Stimulated activated CD8-positive, alpha-beta memory T cell treated with anti-CD3 and anti-CD28 coated beads, Interleukin-7, amount 100 ng/mL, for 4 hours (primary cell): ENCODE results near the gene ARHGEF4.
A peak's percentile ranks its signal among the peaks of the same experiment; 100 is the strongest.

ENCODE experiments used
- DNase-seq, 2 donors: peaks; one replicate each; pipeline ENCODE4 v3.0.0-alpha.2; 2020; ENCODE audit warnings: low read depth in 2 of 2

ARHGEF4 gene, protein sequence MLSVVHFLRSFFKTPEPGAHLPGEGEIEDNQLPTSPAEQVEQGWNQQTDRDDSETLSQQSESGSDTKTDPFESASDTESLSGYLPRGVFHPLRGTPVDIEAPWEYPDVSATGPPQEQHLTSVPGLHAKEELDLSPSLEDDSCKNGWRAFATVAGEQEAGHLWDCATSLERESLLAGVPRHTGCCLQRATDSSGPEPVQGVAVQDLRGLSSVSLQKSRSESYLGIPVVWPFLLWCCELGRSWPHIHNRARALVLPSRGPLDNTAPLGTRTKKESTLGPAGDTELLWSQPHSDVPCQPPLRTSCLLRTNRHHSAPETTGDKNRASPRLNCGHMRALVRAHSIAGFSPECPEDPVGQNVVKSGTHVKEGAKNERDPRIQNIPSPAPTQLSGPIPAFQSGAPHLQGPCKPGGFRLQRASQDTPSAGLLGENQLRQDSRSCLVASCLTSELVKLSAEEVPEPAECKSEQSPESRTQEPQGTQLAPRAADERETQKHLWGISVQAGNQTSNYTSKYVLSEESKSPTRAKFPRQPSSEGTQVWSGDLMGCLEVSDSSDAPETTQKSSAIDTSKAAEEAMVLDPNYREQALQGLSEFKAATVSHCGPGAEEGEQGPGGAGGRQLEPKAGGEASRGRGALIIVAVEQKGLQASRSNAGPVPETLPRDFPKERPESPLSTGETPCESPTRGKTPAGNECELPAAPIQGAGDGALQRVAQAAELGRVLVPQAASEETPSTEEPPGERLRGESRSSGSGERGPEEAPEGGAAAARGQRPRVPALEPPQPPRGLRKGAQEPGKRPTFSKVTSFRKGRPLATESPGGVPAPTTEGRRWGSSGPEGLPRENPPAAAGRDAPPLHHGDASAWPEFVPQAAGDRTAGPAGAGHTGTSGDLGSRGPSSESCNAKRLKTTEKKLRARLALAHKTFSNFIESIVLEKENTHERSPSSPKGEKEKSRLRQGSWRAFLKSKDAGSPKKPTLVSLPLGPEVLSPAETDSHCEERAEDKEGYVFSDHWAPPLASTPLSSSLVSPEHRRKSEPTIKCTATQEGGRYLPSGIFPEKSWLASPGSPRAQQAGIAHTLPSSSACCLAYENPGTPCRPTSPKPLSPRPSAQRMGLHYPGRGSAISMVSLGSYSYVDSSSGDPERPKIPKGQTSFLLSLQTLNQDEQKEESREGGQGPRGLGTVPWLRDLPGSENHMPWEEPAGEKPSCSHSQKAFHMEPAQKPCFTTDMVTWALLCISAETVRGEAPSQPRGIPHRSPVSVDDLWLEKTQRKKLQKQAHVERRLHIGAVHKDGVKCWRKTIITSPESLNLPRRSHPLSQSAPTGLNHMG (N-terminal part only)

DNA sequence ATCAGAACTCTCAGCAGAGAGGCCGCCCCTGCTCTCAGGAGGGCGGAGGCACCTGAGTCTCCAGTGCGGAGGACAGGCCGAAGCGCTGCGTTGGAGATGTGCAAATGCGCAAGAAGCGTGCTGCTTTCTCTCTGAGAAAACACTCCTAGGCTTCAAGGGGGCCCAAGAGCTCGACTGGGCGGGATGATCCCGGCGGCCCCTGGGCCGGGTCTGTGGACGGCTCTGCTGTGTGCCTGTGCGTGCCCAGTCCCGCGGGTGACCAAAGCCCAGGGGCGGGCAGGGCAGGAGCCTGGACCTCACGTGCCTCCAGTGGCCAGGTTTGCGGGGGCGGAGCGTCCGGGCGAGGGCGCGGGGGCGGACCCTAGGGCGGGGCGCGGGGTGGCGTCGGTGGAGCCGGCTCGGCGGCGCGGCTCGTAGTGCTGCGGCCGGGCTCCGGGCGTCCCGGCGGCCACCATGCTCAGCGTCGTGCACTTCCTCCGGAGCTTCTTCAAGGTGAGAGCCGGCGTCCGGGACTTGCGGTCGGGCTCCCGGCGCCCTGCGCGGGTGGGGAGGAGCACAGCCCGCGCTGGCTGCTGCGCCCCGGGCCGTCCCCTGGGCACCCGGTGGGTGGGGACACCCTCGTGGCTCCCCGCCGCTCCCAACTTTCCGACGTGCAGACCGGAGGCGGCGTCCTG, at the start of gene ARHGEF4:
Gene ARHGEF4, plus strand, starts transcription at position 414 of the 674 bp plus-strand sequence. Its CDS starts 40 bp downstream, at position 454.
- no peak for DNase-seq

DNA sequence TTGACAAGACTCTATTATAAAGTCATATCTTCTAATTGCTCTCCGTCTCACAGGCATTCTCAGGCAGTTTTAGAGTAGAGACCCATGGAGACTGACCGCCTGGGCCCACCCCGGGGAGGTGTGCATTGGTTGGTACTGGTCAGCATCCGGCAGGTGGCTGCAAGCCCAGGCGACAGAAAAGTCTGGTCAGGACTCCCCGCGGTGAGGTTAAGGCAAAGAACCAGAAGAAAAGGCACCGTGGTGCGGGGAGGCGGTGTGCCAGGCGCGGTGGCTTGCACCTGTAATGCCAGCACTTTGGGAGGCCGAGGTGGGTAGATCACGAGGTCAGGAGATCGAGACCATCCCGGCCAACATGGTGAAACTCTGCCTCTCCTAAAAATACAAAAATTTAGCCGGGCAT, 48.9 kb upstream of the ARHGEF4 start:
- no peak for DNase-seq

DNA sequence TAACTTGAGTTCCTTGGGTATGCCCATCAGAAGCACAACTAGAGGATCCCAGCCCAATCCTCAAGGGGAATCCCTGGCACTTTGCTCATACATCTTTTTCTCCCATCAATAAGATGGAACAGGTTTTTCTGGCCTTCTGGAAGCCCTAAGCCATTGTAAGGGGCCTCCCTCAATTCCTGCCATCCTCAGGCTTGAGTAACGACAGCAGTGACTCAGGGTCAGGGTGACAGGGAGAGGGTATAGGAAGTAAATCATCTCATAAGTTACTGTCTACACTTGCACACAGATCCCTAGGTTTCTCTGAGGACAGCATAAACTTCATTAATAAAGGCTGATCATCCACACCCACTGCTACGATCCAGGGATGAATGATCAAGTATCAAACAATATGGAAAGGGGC, 46.4 kb upstream of the ARHGEF4 start:
- no peak for DNase-seq

DNA sequence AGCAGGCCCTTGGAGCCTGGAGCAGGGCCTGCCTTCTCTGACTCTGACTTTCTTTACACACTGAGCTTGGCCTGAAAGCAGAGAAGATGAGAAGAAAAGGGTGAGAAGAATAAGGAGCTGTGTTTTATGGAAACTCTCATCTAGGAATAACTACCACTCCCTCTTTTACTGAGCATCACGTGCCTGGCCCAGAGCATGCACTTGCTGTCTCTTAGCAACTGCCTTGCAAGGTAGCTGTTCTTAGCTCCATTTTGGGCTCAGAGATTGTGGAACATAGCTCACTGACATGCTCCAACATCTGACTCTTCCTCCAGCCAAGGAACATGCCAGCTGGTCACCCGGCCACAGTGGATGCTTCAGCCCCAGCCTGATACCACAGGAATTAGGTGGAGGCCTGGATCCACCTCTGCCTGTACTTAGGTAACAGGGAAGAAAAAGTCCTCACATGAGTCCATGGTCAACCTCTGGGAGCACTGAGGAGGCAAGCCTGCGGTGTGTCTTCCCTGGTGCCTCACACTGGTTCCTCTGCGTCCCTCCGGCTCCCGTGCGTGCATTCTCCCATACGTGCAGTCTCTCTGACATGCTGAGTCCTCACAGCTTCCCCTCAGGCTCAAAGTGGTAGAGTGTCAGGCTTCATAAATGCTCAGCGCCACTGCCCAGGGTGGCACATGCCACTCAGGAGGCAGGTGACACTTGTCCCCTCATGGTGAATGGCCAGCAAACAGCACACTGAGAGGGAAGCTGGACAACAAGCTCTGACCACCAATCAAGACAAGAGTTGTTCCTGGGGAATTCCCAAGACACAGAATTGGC, 45.7 kb upstream of the ARHGEF4 start:
- no peak for DNase-seq

DNA sequence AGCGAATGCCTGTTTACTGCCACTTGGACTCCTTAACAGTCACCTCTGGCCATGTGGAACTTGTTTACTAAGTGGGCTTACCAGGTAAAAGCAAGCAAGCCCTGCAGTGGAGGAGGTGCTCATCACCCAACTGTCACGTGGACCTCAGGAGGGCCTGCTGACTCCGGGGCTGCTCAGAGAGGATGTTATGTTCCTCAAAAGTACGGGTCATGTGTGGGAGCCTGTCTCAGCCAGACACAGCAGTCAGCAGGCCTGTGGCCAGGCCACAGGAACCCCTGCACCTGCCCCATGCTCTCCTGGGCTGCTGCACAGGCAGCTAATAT, 45.1 kb upstream of the ARHGEF4 start:
- no peak for DNase-seq

DNA sequence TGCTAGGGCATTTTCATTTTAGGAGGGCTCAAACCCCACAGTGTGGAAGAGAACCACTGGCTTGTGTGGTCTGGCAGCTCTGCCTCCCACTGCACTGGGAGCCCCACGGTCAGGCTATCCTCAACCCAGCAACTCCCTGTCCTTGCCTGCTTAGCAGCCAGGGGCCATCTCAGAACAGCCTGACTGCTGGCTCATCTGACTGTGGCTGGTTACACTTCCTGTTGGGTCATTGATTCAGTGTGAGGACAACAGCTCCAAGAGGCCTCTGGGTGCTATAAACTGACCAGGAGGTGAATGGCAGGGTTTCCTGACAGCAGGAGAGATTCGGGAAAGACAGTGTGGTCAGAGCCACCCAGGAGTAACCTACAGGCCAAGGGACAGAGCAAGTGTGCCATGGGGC, 41.3 kb upstream of the ARHGEF4 start:
- no peak for DNase-seq

DNA sequence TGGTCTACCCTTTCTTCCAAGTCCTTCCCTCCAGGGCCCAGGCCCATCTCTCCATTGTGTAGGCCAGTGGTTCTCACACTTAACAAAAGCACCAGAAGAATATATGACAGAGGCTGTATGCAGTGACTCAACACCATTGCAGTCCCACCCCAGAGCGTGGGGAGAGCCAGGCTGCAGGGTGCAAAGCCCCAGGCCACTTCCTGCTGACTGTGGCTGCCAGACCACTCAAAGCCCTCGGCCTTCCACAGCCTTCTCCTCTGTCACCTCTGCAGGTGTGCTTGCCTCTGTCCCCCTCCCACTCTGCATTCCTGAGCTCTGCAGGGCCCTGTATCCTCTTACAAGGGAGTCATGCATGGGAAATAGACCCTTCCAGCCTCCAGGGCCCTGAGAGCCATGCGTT, 40.4 kb upstream of the ARHGEF4 start:
- DNase-seq, result peak; percentile 17 to 39

DNA sequence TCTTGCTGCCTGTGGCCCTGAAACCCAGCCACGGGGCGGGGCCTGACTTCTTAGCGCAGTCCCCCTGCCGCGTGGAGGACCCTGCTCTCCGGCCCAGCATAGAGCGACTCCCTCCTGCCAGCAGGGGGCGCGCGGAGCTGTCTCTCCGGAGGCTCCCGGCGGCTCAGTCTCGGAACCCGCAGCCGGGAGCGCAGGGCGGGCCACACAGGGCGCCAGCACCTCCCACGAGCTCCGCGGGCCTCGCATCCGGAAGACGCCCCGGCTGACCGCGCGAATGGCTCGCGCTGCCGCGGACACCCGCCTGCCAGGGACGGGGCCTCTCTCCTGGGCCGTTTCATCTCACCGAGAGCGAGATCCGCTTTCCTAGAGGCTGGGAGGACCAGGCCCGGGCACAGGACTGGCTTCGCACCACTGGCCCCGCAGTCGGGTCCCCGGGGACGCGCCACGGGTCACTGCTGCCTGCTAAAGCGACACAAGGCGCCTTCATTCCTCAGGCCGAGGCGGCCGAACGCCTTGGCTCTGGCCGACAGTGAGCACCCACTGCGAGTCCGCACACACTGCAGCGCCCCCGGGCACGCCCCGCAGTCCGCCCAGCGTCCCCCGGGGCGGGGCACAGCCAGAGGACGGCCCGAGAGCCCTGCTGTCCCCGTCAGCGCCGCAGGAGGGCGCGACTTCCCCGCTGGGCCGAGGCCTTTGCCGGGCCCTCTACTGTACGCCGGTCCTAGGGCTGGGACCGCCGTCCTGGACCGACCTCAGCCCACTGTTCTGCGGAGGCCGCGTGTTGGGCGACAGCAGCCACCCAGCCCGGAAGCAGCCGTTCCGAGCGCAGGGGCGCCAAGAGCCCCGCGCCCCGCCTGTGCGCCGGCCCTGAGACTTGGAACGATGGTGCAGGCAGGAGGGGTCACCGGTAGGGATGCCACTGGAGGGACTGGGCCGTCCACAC, 39.0 kb upstream of the ARHGEF4 start:
- peak; percentile 85 to 90 for DNase-seq

DNA sequence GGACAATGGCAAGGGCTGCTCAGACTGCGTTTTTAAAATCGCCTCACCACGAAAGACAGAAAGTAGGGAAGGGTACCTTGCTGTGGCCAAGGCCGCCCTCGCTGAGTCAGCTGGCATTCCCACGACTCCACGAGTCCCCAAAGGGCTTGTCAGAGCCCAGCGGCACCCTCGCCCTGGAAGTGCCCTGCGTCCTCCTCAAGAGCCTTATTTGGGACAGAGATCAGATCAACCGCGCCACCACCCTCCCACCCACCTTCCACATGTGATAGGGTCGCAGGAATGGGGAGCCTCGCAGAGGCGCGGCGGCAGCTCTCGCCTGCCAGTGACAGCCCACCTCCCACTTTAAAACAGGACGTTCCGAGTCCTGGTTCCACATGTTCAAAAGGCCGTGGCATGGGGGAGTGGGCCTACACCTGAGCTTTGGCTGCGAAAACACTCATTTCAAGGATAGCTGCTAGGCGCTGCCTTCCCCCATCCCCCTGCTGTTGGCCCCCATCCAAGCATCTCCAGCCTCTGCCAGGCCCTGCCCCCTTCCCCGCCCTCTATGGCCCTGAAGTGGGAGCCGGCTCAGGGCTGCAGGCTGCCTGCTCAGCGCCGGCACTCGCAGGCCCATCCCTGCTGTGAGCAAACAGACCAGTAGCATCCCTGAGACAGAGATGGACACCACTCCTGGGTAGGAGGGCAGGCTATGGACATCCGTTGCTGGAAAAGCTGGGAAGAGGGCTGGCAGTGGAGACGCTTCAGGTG, 38.1 kb upstream of the ARHGEF4 start:
- no peak for DNase-seq

DNA sequence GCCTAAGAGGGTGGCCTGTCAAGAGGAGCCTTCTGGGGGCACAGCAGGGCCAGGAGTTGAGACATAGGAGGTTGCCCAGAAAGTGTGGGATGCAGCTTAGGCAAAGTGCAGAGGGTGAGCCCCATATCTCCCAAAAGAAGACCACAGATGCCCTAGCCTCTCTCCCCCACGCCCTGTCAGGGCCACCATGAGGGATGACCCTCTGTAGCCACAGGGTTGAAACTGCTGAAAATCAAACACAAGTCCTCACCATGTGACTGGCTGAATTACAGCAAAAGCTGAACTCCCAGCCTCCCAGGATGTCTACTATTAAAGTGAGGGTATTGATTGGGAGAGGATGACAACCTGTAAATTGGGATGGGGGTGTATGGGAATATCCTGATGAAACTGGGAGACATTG, 37.4 kb upstream of the ARHGEF4 start:
- DNase-seq, result no peak

DNA sequence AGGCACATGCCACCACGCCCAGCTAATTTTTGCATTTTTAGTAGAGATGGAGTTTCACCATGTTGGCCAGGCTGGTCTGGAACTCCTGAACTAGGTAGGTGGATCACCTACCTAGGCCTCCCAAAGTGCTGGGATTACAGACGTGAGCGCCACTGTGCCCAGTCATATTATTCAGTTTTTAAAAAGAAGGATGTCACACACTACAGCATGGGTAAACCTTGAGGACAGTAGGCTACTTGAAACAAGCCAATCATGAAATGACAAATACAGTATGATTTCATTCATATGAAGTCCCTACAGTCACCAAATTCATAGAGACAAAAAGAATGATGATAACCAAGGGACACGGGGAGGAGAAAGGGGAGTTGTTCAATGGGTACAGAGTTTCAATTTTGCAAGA, 31.1 kb upstream of the ARHGEF4 start:
- no peak for DNase-seq

DNA sequence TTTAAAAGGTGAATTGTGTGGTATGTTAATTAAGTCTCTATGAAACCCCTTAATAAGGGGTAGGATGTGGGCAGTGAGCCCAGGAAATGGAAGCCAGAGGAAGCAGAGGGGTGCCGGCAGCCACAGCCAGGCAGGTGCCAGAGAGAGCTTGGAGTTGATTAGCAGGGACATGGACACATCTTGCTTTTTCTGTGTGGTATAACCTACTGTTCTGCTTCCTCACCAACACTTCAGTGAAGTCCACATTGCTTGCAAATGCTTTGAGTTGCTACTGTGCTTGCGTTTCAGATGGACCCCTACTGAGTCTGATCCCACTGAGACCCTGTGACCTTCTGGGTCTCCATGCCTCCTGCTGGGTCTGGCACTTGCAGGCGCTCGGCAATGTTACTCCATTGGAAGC, 30.3 kb upstream of the ARHGEF4 start:
- no peak for DNase-seq

DNA sequence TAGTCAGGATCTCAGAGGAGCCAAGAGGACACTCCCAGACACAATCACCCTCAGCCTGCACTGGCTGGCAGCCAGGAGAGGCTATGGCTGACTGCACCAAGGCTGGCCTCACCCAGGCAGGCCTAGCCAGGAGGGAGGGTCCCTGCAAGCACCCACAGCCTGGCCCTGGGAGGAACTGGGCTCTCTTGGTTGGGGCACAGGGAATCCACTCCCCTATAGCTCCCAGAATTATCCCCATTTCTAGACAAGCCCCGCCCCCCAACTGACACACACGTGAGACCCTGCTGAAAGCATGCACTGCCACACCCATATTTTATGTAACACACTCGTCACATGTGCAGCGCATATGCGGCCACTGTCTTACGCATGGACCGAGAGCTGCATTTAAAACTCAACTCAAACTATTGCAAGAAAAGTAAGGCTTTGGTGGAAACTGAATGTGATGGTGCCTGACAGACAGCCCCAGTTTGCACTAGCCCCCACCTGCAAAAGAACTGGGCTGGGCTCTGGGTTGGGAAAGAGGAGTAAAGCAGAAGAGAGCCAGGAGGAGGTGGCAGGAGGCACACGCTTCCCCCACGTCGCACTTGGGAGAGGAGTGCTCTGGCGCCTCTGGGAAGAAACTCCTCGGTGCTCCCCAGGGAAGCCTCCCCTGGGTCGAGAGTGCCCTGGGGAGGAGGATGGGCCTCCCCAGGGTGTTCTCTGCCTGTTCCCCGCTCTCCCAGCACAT, 28.9 kb upstream of the ARHGEF4 start:
- DNase-seq, result no peak

DNA sequence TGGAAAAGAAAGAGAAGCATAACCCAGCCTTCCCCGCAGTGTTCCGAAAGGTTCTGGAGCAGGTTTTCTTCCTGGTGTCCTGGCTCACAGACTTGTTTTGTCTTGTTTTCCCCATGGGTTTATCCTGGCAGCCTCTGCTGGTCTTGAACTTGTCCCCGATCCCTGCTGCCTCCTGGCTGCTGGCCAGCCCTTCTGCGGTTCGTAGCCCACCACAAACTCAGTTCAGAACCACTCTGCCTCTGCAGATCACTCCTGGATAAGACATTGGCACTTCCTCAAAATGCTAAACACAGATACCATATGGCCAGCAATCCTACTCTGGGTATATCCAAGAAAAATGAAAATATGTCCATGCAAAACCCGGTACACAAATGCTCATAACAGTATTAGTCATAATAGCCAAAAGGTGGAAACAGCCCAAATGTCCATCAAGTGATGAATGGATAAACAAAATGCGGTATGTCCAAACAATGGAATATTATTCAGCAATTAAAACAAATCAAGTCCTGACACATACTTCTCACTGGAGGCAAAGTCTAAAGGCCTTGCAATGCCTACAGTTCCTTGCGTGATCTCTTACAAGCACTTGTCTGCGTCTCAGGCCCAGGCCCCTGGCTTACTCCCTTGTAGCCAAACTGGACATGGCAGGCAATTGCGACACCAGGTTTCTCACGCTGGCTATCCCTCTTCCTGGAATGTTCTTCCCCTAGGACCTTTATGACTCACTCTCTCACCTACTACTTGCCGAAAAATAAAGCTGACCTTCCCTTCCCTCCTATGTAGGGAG, 28.0 kb upstream of the ARHGEF4 start:
- DNase-seq, result no peak

DNA sequence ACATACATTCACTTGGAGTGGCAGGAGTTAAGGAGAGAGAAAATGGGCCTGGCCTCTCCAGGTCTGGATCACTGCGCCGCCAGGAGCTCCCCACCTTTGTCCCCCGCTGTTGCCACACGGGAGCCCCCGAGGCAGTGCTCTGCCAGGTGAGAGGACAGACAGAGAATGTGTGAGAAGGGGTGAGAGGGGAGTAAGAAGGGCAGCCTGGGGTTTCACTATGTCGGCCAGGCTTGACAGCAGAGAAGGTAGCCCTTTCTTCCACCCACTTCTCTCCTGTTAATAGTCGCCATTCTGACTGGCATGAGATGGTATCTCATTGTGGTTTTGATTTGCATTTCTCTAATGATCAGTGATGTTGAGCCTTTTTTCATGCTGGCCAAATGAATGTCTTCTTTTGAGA, 26.2 kb upstream of the ARHGEF4 start:
- no peak for DNase-seq

DNA sequence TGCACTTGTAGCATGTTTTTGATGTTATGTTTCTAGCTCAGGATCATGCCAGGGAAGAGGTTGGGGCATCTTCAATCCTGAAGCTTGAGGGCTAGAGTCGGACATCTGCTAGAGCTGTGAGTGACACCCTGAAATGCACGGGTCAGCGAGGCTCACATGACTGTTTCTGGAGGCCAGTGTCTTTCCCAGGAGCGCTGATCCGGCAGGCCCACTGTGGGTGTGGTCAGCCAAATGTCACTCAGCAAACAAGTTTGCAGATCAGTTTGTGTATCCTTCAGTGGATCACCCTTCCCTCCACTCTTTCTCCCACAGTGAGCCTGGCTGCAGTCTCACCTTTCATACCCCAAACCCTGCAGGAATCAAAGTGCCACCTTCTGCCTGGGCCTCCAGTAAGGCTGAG, 23.0 kb upstream of the ARHGEF4 start:
- no peak for DNase-seq

DNA sequence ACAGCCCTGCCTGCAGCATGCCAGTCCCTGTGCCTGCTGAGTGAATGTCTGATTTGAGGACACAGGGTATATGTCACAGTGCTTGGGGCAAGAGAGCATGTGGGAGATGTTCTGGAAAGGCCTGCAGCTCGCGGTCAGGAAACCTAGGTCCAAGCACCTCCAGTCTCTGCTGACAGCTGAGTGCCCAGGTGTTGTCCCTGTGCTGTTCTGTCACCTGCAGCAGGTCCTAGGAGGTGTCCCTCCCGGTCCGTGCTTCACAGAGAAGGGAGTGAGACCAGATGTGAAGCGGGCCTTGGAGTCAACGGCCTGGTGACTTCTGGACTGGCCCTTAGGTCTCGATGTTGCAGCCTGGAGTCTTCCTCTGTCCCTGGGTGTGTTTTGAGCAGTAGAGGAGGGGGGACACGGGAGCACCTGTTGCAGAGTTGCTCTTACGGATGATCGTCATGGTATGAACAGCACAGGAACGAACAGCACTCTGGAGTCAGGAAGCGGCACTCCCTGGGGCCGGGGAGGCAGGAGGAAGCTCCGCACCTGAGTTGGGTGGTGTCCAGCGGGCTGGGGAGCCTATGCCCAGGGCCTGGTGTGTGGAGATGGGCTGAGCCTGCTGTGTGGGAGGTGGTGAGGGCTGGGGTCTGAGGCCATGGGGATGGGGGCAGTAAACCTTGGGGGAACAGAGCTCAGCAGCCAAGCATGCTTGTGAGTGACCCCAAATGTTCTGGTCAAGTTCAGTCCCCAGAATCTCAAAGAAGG, 21.6 kb upstream of the ARHGEF4 start:
- DNase-seq, result no peak
